ENCODE data around the gene MED12L.

Gene MED12L

DNA sequence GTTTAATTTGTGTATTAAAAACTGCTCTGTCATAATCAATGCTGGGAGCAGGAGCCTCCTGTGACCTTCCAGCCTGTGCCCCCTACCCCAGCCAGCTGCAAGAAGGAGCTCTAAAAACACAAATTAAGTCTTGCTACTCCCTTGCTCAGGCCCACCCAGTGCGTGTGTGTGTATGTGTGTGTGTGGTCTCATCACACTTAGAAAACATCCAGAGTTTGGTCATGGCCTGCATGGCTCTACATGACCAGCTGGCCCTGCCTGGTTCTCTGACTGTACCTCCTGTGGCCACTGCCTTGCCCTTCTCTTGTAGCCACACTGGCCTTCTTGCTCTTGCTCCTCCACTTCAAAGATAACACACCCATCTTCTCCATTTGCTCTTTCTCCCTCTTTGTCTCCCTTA is 179.1 kb downstream of the MED12L start:
- no peak for DNase-seq

DNA sequence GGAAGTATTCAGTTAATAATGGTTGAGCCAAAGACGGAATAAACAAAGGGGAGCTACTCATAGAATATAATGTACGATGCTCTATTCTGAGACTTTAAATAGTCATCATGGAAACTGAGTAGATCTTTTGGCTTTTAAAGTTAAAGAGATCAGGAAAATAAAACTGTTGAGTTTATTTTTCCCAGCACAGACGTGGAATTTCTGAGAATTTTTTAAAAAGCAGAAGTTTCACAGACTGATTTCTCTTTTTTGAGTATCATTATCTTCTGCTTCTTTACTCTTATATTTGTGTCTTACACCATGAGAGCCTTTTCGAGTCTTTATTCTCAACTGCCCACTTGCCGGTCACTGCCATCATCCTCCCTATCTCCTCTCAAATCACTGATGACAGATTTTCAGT is 179.7 kb downstream of the MED12L start:
- no peak for DNase-seq

DNA sequence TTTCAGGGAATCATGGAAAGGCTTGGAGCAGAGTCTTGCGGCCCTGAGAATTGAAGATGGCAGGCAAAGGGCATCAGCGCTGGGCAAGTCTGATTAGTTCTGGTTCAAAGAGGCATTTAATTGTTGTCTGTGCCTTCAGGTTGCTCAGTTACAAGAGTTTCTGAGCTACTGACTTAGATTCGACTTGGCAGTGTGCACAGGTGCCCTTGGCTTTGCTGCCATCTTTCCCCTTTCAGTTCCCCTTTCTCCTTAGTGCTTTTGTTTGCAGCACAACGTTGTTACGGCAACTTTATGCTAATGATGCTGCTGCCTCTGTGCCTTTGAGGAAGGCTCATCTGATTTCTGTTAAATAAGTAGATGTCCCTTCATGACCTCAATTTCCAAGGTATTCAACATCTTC is 180.4 kb downstream of the MED12L start:
- peak in 1 of 2 donors; percentile 38 for DNase-seq

DNA sequence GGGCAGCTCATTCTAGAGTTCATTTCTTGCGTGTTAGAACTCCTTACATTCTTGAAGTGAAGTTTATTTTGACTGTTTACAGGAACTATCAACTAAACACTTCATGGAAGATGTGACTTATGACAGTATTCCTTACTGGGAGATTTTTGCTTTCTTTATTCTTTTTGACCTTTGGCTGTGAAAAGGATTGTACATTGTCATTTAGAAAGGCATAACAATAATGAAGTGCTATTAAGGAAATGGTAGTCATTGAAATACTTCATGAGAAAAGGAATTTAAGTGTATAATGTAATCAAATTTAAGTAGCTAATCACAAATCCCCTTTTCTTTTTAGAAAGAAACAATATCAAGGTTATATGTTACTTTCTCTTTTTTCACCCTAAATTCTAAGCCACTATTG is 181.6 kb downstream of the MED12L start:
- no peak for DNase-seq

GRCh38 chr3:151268267-151269235 is 183.1 kb downstream of the MED12L start:
- DNase-seq: no peak

DNA sequence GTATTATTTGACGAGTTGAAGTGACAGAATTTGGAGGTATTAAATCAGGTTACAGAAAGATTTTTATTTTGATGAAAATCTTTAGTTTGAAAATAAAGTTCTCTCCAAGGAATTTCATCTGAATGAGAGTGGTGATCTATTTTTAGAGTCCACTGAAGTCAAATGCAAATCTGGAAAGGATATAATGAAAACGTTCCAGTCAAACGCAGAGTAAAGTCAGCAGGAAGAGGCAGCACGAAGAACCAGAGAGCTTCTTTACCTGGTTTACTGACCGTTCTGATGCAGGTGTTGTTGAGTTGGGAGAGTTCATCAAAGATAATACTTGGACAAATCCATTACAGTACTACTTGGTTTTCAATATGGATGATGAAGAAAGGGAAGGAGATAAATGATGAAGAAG is 184.2 kb downstream of the MED12L start:
- DNase-seq: no peak

GRCh38 chr3:151275091-151275490 is 189.6 kb downstream of the MED12L start:
- DNase-seq: no peak

DNA sequence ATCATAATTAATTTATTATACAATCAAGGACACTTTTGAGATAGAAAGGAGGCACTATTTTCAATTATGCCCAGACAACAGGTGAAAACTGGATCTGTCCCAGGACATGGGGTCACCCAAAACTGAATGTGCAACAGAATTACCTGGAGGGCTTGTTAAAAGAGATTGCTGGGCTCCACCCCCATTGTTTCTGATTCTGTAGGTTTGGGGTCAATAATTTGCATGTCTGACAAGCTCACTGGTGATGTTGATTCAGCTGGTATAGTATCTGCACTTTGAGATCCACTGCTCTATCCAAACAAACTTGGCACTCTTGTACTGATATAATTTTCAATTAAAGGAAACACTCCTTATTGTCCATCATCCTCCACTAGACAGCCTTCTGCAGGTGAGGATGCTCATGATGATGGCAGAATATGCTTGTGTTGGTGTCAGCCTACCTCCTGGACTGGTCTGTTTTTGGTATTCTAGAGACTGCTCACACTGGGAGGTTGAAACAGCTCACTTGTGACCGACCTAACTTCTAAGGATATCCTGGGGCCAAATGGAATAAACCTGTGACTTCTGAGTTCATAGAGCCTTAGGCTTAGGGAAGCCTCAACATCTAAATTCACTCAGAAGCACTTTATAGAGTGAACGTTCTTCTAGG is 190.7 kb downstream of the MED12L start:
- DNase-seq: no peak

- DNase-seq: no peak
These were observed 191.2 kb downstream of the MED12L start for GRCh38 chr3:151276687-151277042.

DNA sequence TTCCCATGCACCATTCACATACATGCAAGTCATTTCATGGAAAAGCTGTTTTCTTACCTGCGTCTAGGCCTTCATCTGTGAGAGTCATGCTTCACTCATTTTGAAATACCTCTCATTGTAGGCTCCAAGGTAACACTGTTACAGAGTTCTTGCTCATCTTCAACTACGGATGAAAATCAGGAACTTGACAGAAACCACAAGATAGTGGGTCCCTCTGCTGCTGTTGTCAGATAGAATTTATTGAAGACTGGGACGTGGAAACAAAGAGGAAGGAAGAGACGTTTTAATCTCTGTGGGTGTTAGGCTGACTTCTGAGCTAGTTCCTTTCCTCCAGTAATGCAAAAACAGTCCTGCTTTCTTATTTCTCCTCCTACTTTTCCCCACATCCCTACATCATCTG is 192.8 kb downstream of the MED12L start, which contains the start of gene P2RY14:
Gene P2RY14 (minus strand): TSS at position 313 of the 400 bp plus-strand sequence. CDS start 64,226 bp downstream, outside the sequence.
- DNase-seq: peak in 1 of 2 donors; percentile 27

- DNase-seq: no peak
These were observed 196.3 kb downstream of the MED12L start for GRCh38 chr3:151281671-151282324.

- peak in 1 of 2 donors; percentile 87 for DNase-seq
These were observed 197.5 kb downstream of the MED12L start for GRCh38 chr3:151282921-151283320.

- no peak for DNase-seq
These were observed 197.9 kb downstream of the MED12L start for GRCh38 chr3:151283387-151283786.

GRCh38 chr3:151283907-151284461 is 198.5 kb downstream of the MED12L start:
- DNase-seq: no peak

GRCh38 chr3:151285940-151286339 is 200.5 kb downstream of the MED12L start:
- no peak for DNase-seq

GRCh38 chr3:151289445-151289844 is 204.0 kb downstream of the MED12L start:
- no peak for DNase-seq

DNA sequence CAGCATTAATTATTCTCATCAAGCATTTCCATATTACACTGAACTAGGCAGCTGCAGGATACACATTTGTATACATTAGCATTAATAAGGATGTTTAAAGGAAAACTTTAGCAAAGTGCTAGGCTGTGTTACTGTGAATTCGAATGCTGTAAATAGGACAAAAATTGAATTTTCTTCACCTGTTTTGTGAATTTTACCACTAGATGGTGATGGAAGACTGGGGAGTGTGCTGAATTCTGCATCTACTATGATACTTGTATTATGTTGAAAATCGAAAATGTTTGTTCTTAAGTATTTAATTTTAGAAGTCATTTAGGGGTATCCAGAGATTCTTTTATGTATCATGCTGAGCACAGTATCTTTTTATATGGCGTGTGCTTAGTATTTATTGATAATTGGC is 205.2 kb downstream of the MED12L start:
- no peak for DNase-seq

DNA sequence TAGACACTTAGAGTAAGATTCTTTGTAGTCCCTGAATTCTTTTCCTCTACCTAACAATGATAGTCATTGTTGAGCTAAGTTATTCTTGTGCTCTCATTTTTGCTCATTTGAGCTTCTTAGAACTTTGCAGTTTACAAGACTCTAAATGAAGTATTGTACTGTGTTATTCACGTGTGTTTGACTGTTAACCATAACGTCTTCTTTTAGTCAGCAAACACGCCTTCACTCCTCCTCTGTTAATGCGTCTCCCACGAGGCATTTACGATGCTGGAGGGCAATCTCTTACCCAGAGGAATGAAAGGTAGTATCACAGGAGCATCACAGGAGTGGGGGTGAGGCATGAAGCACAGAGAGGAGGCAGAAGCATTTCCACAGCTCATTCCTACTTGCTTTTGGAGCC is 207.7 kb downstream of the MED12L start:
- DNase-seq: no peak

DNA sequence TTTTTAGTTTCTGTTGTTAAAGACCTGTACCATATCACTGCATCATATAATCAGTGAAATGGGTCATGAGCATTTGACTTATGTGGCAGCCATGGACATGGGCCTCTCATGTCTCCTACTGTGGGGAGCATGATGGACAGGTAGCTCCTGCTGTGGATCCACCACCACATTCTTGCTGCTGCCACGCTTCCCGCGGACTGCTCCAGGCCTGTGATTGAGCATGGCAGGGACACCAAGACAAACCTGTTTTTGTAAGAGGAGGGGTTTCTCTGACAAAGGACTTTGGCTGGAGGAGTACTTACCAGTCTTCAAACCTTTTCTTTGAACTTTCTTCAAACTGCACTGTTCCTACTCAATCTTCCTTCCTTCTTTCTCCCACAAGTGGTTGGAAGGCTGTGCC is 210.8 kb downstream of the MED12L start:
- DNase-seq: no peak

DNA sequence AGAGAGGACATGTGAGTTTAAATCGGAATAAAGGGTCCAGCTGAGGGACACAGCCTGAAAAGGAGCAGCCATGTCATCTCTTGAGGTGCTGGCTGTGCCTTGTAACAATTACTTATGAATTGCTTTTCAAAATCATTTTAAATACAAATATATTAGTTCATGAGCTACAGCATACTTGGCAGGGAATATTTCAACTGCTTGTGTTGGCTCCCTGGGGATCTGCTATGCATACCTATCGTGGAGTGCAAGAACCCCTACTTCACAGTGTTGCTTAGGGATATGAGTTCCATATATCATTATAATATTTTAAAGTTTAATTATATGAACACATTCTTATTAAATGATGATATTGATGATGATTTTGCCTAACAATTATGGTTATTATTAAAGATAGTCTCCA is 212.0 kb downstream of the MED12L start:
- DNase-seq: no peak

DNA sequence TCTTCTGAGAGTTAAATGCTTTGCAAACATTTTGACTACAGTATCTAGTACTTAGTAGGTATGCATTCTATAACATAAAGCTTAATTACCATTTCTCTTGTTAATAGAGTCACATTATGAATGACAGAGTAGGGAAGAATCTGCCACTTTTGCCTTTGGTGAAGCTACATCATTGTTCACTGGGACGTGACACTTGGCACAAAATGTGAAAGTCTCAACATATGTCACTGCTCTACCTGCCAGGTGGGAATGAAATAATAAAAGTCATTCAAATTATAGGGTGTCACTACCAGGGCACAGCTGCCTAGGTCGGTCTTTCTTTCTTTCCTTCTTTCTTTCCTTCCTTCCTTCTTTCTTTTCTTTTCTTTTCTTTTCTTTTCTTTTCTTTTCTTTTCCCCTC is 213.5 kb downstream of the MED12L start:
- no peak for DNase-seq

GRCh38 chr3:151300539-151300938 is 215.1 kb downstream of the MED12L start:
- no peak for DNase-seq

DNA sequence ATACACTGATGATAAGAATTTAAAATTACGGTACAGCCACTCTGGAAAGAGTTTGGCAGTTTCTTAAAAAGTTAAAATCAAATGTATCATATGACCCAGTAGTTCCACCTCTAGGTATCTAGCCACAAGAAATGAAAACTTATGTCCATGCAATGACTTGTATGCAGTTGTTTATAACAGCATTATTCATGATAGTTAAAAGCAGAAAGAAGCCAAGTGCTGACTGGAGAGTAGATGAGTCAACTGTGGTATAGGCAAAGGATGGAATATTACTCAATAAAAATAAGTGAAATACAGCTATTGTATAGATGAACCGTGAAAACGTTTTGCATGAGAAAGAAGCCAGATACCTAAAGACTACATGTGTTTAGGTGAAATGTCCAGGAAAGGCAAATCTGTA is 216.3 kb downstream of the MED12L start:
- no peak for DNase-seq

Data from hippocampal formation (tissue), 2 donors.